ENCODE measurements around the gene MYO6. TPM values are rescaled to one million over a fixed set of nuclear protein-coding genes. Genes with fewer than 3 reads are reported as not detected.
A peak's percentile ranks its signal among the peaks of the same experiment; 100 is the strongest.
"Not testable (repeated sequence)": the region's sequence is repeated elsewhere in the genome, so short reads cannot be mapped to it uniquely, and the experiment has no call there.

Gene MYO6
- polyA plus RNA-seq (2014; cell fraction: cytosol; rRNA removed) = 12.5 TPM in 2 replicates
- 12.9 and 16.8 TPM in 2 replicates for polyA plus RNA-seq (2014; cell fraction: nucleus; rRNA removed)

- DNase-seq (ENCODE audit: low spot score) = peak; percentile 69
Observed at GRCh38 chr6:75748743-75749538, at the start of gene MYO6. MYO6 (plus strand) TSS chr6:75749239; CDS start chr6:75817548, 68,309 bp downstream.

GRCh38 chr6:75708334-75708733 is 40.7 kb upstream of the MYO6 start:
- DNase-seq (ENCODE audit: low spot score) = not testable (repeated sequence)

GRCh38 chr6:75711173-75711572 is 37.9 kb upstream of the MYO6 start:
- DNase-seq (ENCODE audit: low spot score) = no peak

- no peak for DNase-seq (ENCODE audit: low spot score)
Observed at GRCh38 chr6:75719133-75719532, 29.9 kb upstream of the MYO6 start.

- DNase-seq (ENCODE audit: low spot score) = no peak
Observed at GRCh38 chr6:75723382-75723781, 25.7 kb upstream of the MYO6 start.

- no peak for DNase-seq (ENCODE audit: low spot score)
Observed at GRCh38 chr6:75727206-75727605, 21.8 kb upstream of the MYO6 start.

GRCh38 chr6:75731029-75731428 is 18.0 kb upstream of the MYO6 start:
- DNase-seq (ENCODE audit: low spot score) = not testable (repeated sequence)

GRCh38 chr6:75735491-75736186 is 13.4 kb upstream of the MYO6 start:
- no peak for DNase-seq (ENCODE audit: low spot score)

GRCh38 chr6:75743971-75744370 is 5.1 kb upstream of the MYO6 start:
- no peak for DNase-seq (ENCODE audit: low spot score)

GRCh38 chr6:75745404-75745803 is 3.6 kb upstream of the MYO6 start:
- DNase-seq (ENCODE audit: low spot score) = no peak

- no peak for DNase-seq (ENCODE audit: low spot score)
Observed at GRCh38 chr6:75746221-75746620, 2.8 kb upstream of the MYO6 start.

- no peak for DNase-seq (ENCODE audit: low spot score)
Observed at GRCh38 chr6:75747152-75747992, 1.7 kb upstream of the MYO6 start.

- no peak for DNase-seq (ENCODE audit: low spot score)
Observed at GRCh38 chr6:75748003-75748742, 866 bp upstream of the MYO6 start.

GRCh38 chr6:75751443-75751842 is 2.4 kb downstream of the MYO6 start:
- DNase-seq (ENCODE audit: low spot score) = no peak

- DNase-seq (ENCODE audit: low spot score) = no peak
Observed at GRCh38 chr6:75752365-75752764, 3.3 kb downstream of the MYO6 start.

GRCh38 chr6:75755704-75756103 is 6.7 kb downstream of the MYO6 start:
- DNase-seq (ENCODE audit: low spot score) = no peak

GRCh38 chr6:75757295-75757694 is 8.3 kb downstream of the MYO6 start:
- DNase-seq (ENCODE audit: low spot score) = no peak

GRCh38 chr6:75758061-75758460 is 9.0 kb downstream of the MYO6 start:
- DNase-seq (ENCODE audit: low spot score) = no peak

- no peak for DNase-seq (ENCODE audit: low spot score)
Observed at GRCh38 chr6:75759207-75759606, 10.2 kb downstream of the MYO6 start.

- DNase-seq (ENCODE audit: low spot score) = no peak
Observed at GRCh38 chr6:75760320-75760719, 11.3 kb downstream of the MYO6 start.

GRCh38 chr6:75761489-75761888 is 12.4 kb downstream of the MYO6 start:
- DNase-seq (ENCODE audit: low spot score) = no peak

All from SK-N-DZ (cell line).